ENCODE measurements around the gene PAX6. TPM values are rescaled to one million over a fixed set of nuclear protein-coding genes. Genes with fewer than 3 reads are reported as not detected.

PAX6 gene
- total and polyA plus RNA-seq, 9 of the 15 experiments (the other 6 are each of a cell fraction or from before 2014, with no cell fraction given), result 1.5 to 10.9 (median 5.3) TPM

DNA sequence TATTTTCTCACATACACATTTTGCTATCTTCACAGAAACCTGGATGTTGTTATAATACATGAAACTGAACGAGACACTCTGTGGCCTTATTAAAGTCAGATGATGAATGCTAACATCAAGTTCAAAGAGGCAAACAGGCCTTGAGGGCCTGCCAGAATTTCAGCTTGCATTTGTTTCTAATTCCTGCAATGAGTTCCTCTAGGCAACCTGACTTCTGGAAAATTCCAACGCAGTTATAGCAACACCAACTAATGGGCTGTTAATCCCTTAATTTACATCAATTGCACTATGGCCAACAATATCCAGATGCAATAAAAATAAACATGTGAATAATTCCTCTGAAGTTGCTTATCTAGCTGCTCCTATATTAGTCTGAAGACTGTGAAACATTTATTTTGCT lies 19.1 kb downstream of the PAX6 start (continued):
- TF ChIP-seq, protein P1, sequence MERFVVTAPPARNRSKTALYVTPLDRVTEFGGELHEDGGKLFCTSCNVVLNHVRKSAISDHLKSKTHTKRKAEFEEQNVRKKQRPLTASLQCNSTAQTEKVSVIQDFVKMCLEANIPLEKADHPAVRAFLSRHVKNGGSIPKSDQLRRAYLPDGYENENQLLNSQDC (CRISPR knock-in tag; IDR thresholded peaks at IDR 0.05), result no peak

DNA sequence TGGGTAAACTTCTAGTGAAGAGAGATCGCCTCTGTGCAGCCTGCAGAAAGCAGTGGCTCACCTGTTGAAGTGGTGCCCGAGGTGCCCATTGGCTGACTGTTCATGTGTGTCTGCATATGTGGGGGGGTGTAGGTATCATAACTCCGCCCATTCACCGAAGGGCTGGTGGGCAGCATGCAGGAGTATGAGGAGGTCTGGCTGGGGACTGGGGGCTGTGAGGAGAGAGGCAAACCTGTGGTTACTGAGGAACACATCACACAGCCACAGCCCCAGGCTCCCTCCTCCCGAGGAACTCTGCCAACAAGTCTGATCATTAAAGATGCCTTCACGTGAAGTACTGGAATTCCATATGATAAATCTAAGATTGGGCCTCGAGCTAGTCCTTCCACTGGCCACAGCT lies 20.5 kb downstream of the PAX6 start:
- no peaks in the 10 kb centered on the region for H3K36me3 ChIP-seq (ENCODE audit: control insufficient read depth, insufficient read depth, low read length)
- BruUV-seq (replicated peaks), result no TSS peak
- CTCF ChIA-PET (ENCODE audit: low intra/inter-chr PET ratio), result no interaction called here

More for the DNA sequence above, 20.5 kb downstream of the PAX6 start:
- Histone ChIP-seq H3K9me3 (replicated peaks; ENCODE audit: control insufficient read depth, insufficient read depth, low read depth, low read length) (no peaks in the 10 kb centered on the region), H2AFZ (ENCODE audit: low read depth, low read length) (no peak overlapping the region), H3K4me3 (no peak overlapping the region), H3K79me2 (ENCODE audit: control insufficient read depth, insufficient read depth, low read length) (no peaks in the 10 kb centered on the region), H3K4me1 (replicated peaks in 1 of 2; ENCODE audit: control insufficient read depth in 2 of 2, insufficient read depth in 2 of 2, low read length in 2 of 2) (no peaks in the 10 kb centered on the region), H3K4me2 (ENCODE audit: insufficient read depth, low read length) (no peak overlapping the region), H3K9me1 (ENCODE audit: control insufficient read depth, insufficient read depth, low read length) (no peaks in the 10 kb centered on the region), H3K27ac (ENCODE audit: extremely low read depth, low read depth, low read length) (no peak overlapping the region), H3K27me3 (ENCODE audit: control insufficient read depth in 2 of 2, insufficient read depth in 2 of 2, low read length in 2 of 2) (peaks cover 0 to 1% of the 10 kb centered on the region in 2 experiments; a peak in 1 of 5 replicates), H3K9ac (ENCODE audit: insufficient read depth in 1 of 2, low read depth in 2 of 2, low read length in 2 of 2) (no peak overlapping the region), H4K20me1 (replicated peaks; ENCODE audit: control insufficient read depth, insufficient read depth, low read length) (no peaks in the 10 kb centered on the region)
- ATAC-seq, result no peak
- DNase-seq (ENCODE audit: extremely low read depth in 1 of 4, low spot score in 3 of 4), result no peak
- in situ Hi-C loops (cut with MboI) (no loop called here), intact Hi-C loops (cut with micrococcal nuclease) (no loop called here)
- POLR2A ChIA-PET, result no interaction called here
- 30% methylated on average over 4 of the region's 7 CpGs for WGBS (ENCODE audit: insufficient coverage, low coverage, missing lambda C conversion rate)
- no peak for FAIRE-seq
- TF ChIP-seq ZNF217 (CRISPR knock-in tag; IDR thresholded peaks at IDR 0.05) (no peak), ZFP30 (CRISPR knock-in tag; IDR thresholded peaks at IDR 0.05; ENCODE audit: borderline replicate concordance) (no peak), MYC (IDR thresholded peaks at IDR 0.05; ENCODE audit: low read depth, low read length) (no peak), MYC (CRISPR knock-in tag; IDR thresholded peaks at IDR 0.05; ENCODE audit: borderline replicate concordance, low read depth) (no peak), ASH1L (IDR thresholded peaks at IDR 0.05; ENCODE audit: borderline replicate concordance, low read depth, partially characterized antibody) (no peak), MTA2 (IDR thresholded peaks at IDR 0.05; ENCODE audit: low read depth) (no peak), TFAM (CRISPR knock-in tag; conservative IDR thresholded peaks at IDR 0.05) (no peak), NR1H2 (CRISPR knock-in tag; IDR thresholded peaks at IDR 0.05) (no peak), ZNF41 (CRISPR knock-in tag; conservative IDR thresholded peaks at IDR 0.05) (no peak), RHOXF2B (CRISPR knock-in tag; conservative IDR thresholded peaks at IDR 0.05) (no peak), ZNF311 (CRISPR knock-in tag; IDR thresholded peaks at IDR 0.05) (no peak), KDM5B (IDR thresholded peaks at IDR 0.05; ENCODE audit: insufficient replicate concordance, low read depth, low read length) (no peak)
- TF ChIP-seq, protein P2, sequence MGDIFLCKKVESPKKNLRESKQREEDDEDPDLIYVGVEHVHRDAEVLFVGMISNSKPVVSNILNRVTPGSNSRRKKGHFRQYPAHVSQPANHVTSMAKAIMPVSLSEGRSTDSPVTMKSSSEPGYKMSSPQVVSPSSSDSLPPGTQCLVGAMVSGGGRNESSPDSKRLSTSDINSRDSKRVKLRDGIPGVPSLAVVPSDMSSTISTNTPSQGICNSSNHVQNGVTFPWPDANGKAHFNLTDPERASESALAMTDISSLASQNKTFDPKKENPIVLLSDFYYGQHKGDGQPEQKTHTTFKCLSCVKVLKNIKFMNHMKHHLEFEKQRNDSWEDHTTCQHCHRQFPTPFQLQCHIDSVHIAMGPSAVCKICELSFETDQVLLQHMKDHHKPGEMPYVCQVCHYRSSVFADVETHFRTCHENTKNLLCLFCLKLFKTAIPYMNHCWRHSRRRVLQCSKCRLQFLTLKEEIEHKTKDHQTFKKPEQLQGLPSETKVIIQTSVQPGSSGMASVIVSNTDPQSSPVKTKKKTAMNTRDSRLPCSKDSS (IDR thresholded peaks at IDR 0.05; ENCODE audit: low read depth, partially characterized antibody), result no peak
- TF ChIP-seq, protein P3, sequence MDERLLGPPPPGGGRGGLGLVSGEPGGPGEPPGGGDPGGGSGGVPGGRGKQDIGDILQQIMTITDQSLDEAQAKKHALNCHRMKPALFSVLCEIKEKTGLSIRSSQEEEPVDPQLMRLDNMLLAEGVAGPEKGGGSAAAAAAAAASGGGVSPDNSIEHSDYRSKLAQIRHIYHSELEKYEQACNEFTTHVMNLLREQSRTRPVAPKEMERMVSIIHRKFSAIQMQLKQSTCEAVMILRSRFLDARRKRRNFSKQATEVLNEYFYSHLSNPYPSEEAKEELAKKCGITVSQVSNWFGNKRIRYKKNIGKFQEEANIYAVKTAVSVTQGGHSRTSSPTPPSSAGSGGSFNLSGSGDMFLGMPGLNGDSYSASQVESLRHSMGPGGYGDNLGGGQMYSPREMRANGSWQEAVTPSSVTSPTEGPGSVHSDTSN (CRISPR knock-in tag; IDR thresholded peaks at IDR 0.05; ENCODE audit: low read depth), result no peak
- TF ChIP-seq, protein P3 (tag; conservative IDR thresholded peaks at IDR 0.05; ENCODE audit: low read depth), result no peak

Measured in K562 (cell line).